ENCODE results near the gene MAP3K5. TPM values are rescaled to one million over a fixed set of nuclear protein-coding genes. Genes with fewer than 3 reads are reported as not detected.

MAP3K5 gene
- total RNA-seq, 4 donors from 2014 or later = 16.2 to 52.7 (median 34.8) TPM

DNA sequence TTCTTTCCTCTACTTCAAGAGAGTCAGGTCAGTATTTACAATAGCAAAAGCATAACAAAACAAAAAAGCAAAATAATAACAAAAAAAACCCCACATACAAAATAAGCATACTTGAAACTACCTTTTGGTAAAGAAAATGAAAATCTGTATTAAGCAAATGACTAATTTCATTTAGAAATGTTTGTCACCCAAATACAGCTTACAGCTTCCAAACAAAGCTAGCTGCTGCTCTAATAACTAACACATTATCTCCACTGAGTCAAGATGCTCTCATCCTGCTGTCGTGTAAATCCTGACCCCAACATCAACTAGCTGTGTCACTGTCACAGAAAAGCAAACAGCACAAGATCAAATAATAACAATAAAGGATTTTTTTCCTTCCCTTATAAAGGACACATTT is 263.8 kb downstream of the MAP3K5 start:
- intact Hi-C loops (cut with DNase I; ENCODE audit: low total_unique reads) = no loop called here

DNA sequence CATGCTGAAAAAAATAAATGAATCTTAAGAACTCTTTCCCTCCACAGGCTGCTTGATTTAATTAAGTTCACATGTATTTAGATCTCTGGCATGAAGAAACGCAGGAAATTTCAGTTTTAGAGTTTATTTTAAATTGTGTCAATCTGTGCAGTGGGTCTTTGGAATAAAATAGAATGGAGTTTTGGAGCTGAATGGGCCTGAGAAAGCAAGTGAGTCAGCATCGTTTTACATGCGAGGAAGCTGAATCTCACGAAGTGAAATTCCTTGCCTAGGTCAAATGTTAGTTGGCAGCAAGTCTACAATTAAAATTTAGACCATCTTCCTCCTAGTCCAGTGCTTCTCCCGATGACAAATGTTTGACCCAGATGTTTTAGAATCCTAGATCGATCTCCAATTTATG is 264.4 kb downstream of the MAP3K5 start:
- Histone ChIP-seq H3K27me3 (no peaks in the 10 kb centered on the region), H3K9me3 (no peaks in the 10 kb centered on the region), H3K4me3 (no peak overlapping the region), H3K36me3 (no peaks in the 10 kb centered on the region), H3K4me1 (peaks cover 0 to 16% (median 4%) of the 10 kb centered on the region in 4 donors), H3K27ac (no peak overlapping the region)
- 79 to 91% methylated on average over 6 of the region's 6 CpGs for WGBS, 2 donors (ENCODE audit: low coverage in 1 of 2)
- in situ Hi-C loops (cut with MboI; ENCODE audit: low pct_ligation_motif_present in 1 of 4, low pct_unique_long_range_greater_than_20kb in 1 of 4, low sequenced_read_pairs in 3 of 4) (loop anchor here in 1 of 4 donors (25.0 kb wide), 1 partner anchor 141 kb away; no protein-coding TSS in a partner anchor), intact Hi-C loops (cut with DNase I; ENCODE audit: low total_unique reads) (no loop called here)
- DNase-seq = no peak
- TF ChIP-seq, protein P1, sequence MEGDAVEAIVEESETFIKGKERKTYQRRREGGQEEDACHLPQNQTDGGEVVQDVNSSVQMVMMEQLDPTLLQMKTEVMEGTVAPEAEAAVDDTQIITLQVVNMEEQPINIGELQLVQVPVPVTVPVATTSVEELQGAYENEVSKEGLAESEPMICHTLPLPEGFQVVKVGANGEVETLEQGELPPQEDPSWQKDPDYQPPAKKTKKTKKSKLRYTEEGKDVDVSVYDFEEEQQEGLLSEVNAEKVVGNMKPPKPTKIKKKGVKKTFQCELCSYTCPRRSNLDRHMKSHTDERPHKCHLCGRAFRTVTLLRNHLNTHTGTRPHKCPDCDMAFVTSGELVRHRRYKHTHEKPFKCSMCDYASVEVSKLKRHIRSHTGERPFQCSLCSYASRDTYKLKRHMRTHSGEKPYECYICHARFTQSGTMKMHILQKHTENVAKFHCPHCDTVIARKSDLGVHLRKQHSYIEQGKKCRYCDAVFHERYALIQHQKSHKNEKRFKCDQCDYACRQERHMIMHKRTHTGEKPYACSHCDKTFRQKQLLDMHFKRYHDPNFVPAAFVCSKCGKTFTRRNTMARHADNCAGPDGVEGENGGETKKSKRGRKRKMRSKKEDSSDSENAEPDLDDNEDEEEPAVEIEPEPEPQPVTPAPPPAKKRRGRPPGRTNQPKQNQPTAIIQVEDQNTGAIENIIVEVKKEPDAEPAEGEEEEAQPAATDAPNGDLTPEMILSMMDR (IDR thresholded peaks at IDR 0.05) = no peak
- TF ChIP-seq EP300 (IDR thresholded peaks at IDR 0.05; ENCODE audit: low read depth) = no peak
- no peak for TF ChIP-seq POLR2A (IDR thresholded peaks at IDR 0.05)
- no peak for TF ChIP-seq POLR2AphosphoS5 (IDR thresholded peaks at IDR 0.05)

More for the DNA sequence above, 263.8 kb downstream of the MAP3K5 start:
- no peak for TF ChIP-seq EP300 (IDR thresholded peaks at IDR 0.05; ENCODE audit: low read depth)
- no peak for TF ChIP-seq POLR2AphosphoS5 (IDR thresholded peaks at IDR 0.05)
- TF ChIP-seq, protein P1 (IDR thresholded peaks at IDR 0.05) = no peak
- TF ChIP-seq POLR2A (IDR thresholded peaks at IDR 0.05) = no peak
- no peak for DNase-seq
- Histone ChIP-seq H3K4me3 (no peak overlapping the region), H3K27me3 (no peaks in the 10 kb centered on the region), H3K4me1 (peaks cover 0 to 16% (median 4%) of the 10 kb centered on the region in 4 donors), H3K9me3 (no peaks in the 10 kb centered on the region), H3K27ac (no peak overlapping the region), H3K36me3 (no peaks in the 10 kb centered on the region)
- in situ Hi-C loops (cut with MboI; ENCODE audit: low pct_ligation_motif_present in 1 of 4, low pct_unique_long_range_greater_than_20kb in 1 of 4, low sequenced_read_pairs in 3 of 4) = loop anchor here in 1 of 4 donors (25.0 kb wide), 1 partner anchor 141 kb away; no protein-coding TSS in a partner anchor
- 83 to 100% methylated on average over 1 of the region's 1 CpG for WGBS, 2 donors (ENCODE audit: low coverage in 1 of 2)

- H3K27ac ChIP-seq = no peak overlapping the region
- intact Hi-C loops (cut with DNase I; ENCODE audit: low total_unique reads) (no loop called here), in situ Hi-C loops (cut with MboI; ENCODE audit: low pct_ligation_motif_present in 1 of 4, low pct_unique_long_range_greater_than_20kb in 1 of 4, low sequenced_read_pairs in 3 of 4) (loop anchor here in 1 of 4 donors (25.0 kb wide), 1 partner anchor 140 kb away; no protein-coding TSS in a partner anchor)
- no peak for TF ChIP-seq POLR2AphosphoS5 (IDR thresholded peaks at IDR 0.05)
- TF ChIP-seq POLR2A (IDR thresholded peaks at IDR 0.05) = no peak
- TF ChIP-seq, protein P1 (IDR thresholded peaks at IDR 0.05) = no peak
- TF ChIP-seq EP300 (IDR thresholded peaks at IDR 0.05; ENCODE audit: low read depth) = no peak
- H3K4me1 ChIP-seq = peaks cover 0 to 16% (median 4%) of the 10 kb centered on the region in 4 donors
- H3K9me3 ChIP-seq = no peaks in the 10 kb centered on the region
- H3K4me3 ChIP-seq = no peak overlapping the region
- no peaks in the 10 kb centered on the region for H3K36me3 ChIP-seq
- no peak for DNase-seq
- 60 to 80% methylated on average over 4 of the region's 4 CpGs for WGBS, 2 donors (ENCODE audit: low coverage in 1 of 2)
- H3K27me3 ChIP-seq = no peaks in the 10 kb centered on the region
Observed at GRCh38 chr6:136526937-136527336, 265.3 kb downstream of the MAP3K5 start.

DNA sequence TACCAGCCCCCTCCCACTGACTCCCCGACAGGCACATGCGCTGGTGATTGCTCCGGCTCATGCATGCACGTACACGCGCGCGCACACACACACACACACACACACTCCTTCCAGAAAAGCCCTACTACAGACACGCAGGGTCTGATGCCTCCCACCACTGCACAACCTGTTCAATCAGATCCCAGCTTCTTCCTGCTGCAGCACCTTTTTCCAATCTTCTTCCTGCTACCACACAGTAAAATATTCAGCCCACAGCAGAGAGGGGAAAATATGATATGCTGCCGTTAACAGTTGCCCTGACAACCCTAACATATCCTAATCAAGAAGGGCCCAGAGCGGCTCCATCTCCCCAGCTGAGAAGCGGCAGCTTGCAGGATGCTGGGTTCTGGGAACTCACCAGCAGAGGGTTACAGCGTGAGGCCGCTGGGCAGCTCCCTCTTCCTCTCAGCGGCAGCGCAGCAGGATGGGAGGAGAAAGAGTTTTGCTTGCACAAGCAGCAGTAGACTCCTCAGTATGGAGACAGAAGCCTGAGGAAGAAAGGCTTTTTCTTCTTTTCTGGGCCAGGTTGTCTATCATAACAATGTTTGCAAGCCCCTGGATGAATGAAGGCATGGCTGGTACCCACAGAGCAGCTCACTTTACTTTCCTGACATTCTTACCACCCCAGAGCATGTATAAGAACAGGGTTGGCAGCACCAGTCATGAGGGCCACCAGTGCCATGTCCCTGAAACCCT is 265.9 kb downstream of the MAP3K5 start:
- H3K9me3 ChIP-seq = no peaks in the 10 kb centered on the region
- 30 to 43% methylated on average over 3 to 13 of the region's 16 CpGs for whole genome bisulfite sequencing, 2 donors (ENCODE audit: low coverage in 1 of 2)
- intact Hi-C loops (cut with DNase I; ENCODE audit: low total_unique reads) = no loop called here
- in situ Hi-C loops (cut with MboI; ENCODE audit: low pct_ligation_motif_present in 1 of 4, low pct_unique_long_range_greater_than_20kb in 1 of 4, low sequenced_read_pairs in 3 of 4) = loop anchor here in 1 of 4 donors (25.0 kb wide), 1 partner anchor 139 kb away; no protein-coding TSS in a partner anchor
- TF ChIP-seq, protein P1 (IDR thresholded peaks at IDR 0.05) = peak in 2 of 5 experiments; percentile 8 to 9
- no peak for TF ChIP-seq POLR2AphosphoS5 (IDR thresholded peaks at IDR 0.05)
- H3K4me3 ChIP-seq = no peak overlapping the region
- no peaks in the 10 kb centered on the region for H3K27me3 ChIP-seq
- DNase-seq = no peak
- H3K36me3 ChIP-seq = no peaks in the 10 kb centered on the region
- no peak overlapping the region for H3K27ac ChIP-seq
- H3K4me1 ChIP-seq = peaks cover 0 to 16% (median 4%) of the 10 kb centered on the region in 4 donors
